Nephron progenitor cell (in vitro differentiated cells): ENCODE results near the gene ATG7.

ENCODE experiments used
- DNase-seq: peaks from one replicate; pipeline ENCODE4 v3.0.0; 2021
- H3K27ac Mint-ChIP-seq: 2 replicates; pipeline ENCODE4 v1.8.0; 2021; ENCODE audit warnings: mild to moderate bottlenecking, moderate library complexity, mixed read lengths
- H3K27me3 Mint-ChIP-seq: 2 replicates; pipeline ENCODE4 v1.8.0; 2021; ENCODE audit warnings: mild to moderate bottlenecking, low read depth, mixed read lengths; ENCODE audit not compliant: poor library complexity
- H3K36me3 Mint-ChIP-seq: 2 replicates; pipeline ENCODE4 v1.8.0; 2021; ENCODE audit warnings: low read depth, mixed read lengths
- H3K4me1 Mint-ChIP-seq: 2 replicates; pipeline ENCODE4 v1.8.0; 2021; ENCODE audit warnings: mixed read lengths
- H3K4me3 Mint-ChIP-seq: 2 replicates; pipeline ENCODE4 v1.8.0; 2021; ENCODE audit warnings: mild to moderate bottlenecking, moderate library complexity, mixed read lengths
- H3K9me3 Mint-ChIP-seq: 2 replicates; pipeline ENCODE4 v1.8.0; 2021; ENCODE audit warnings: mild to moderate bottlenecking, moderate library complexity, mixed read lengths
- TF ChIP-seq, protein P1 (sequence below): fragments of 200-600 bp; sonication (generic); IDR thresholded peaks from 2 replicates; pipeline ENCODE4 v1.5.0; 2021; ENCODE audit warnings: antibody characterized with exemption

ATG7 gene

DNA sequence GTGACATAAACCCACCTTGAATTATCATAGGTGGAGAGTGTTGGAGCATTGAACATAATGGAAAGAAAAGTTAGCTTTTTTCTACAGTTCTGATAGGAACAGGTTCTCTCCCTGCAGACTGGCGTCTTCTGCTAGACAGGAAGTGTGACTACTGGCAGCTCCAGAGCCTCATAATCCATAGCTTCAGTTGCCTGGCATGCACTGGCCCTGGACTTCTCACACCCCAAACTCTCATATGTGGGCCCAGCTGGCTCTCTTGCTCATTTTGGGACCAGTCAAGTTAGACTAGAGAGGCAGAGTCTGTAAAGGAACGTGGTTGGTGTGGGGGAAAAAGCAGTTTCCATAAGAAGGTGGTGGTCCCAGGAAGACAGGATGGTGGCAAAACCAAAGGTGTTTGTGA lies 191.4 kb downstream of the ATG7 start:
- no peaks in the 10 kb centered on the region for H3K9me3 Mint-ChIP-seq
- peaks cover 1% of the 10 kb centered on the region for H3K27me3 Mint-ChIP-seq
- DNase-seq = no peak
- H3K4me3 Mint-ChIP-seq = no peak overlapping the region
- H3K4me1 Mint-ChIP-seq = peaks cover 21% of the 10 kb centered on the region
- TF ChIP-seq, protein P1, sequence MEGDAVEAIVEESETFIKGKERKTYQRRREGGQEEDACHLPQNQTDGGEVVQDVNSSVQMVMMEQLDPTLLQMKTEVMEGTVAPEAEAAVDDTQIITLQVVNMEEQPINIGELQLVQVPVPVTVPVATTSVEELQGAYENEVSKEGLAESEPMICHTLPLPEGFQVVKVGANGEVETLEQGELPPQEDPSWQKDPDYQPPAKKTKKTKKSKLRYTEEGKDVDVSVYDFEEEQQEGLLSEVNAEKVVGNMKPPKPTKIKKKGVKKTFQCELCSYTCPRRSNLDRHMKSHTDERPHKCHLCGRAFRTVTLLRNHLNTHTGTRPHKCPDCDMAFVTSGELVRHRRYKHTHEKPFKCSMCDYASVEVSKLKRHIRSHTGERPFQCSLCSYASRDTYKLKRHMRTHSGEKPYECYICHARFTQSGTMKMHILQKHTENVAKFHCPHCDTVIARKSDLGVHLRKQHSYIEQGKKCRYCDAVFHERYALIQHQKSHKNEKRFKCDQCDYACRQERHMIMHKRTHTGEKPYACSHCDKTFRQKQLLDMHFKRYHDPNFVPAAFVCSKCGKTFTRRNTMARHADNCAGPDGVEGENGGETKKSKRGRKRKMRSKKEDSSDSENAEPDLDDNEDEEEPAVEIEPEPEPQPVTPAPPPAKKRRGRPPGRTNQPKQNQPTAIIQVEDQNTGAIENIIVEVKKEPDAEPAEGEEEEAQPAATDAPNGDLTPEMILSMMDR = no peak
- no peak overlapping the region for H3K27ac Mint-ChIP-seq
- no peaks in the 10 kb centered on the region for H3K36me3 Mint-ChIP-seq

DNA sequence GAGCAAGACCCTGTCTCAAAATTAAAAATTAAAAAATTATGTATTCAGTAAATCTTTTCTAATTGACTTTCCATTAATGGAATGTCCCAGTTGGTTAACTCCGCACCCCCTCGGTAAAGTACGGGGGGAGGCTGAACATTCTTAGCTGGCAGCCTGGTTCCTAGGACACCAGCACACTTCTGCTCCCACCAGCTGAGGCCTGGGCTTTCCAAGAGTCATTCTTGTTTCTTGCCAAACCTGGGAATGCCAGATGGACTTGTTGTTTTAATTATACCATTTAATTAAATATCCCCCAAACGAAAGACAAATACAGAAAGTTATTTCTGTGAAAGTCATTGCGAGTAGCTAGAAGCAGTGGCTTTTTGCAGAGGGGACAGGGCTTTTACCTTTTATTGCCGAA lies 192.2 kb downstream of the ATG7 start:
- DNase-seq = no peak
- Mint-ChIP-seq H3K27ac (no peak overlapping the region), H3K4me3 (no peak overlapping the region), H3K9me3 (no peaks in the 10 kb centered on the region), H3K36me3 (no peaks in the 10 kb centered on the region), H3K4me1 (peaks cover 16% of the 10 kb centered on the region), H3K27me3 (peaks cover 4% of the 10 kb centered on the region)
- TF ChIP-seq, protein P1 = no peak

DNA sequence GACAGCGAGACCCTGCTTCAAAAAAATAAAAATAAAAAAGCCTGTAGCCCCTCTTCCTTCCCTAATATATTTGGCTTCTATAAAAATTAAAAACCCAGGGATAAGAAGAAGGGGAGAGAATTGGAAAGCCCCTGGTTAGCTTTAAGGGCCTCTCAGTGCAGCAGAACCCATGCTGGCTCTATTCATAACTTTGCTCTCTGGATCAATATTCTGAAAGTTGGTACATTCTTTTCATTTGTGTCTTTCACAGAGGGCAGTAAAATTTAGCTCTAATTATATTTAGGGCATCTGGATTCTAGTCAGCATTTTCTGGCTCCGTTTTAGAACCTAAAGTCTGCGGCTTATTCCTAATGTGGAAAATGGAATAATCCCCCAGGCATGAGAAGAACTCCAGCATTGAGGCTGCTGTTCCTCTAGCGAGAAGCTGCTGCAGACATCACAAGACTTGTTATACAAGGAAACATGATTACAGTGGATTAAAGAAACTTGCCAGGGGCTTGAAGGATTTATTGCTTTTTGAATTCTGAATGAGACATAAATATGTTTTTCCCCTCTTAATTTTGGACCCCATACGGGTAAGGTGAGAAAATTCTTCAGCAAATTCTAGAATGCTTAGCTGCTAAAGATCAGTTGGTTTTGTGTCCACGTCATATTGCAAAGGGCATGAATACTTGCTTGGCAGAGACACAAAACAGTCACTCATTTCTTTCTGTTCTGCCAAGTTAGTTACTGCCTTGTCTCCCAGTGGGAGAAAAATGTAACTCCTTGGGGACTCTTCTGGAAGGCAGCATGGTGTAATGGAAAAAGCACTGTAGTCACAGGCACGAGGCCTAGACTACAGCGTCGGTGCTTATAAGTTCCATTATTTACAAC lies 193.8 kb downstream of the ATG7 start:
- H3K36me3 Mint-ChIP-seq = no peaks in the 10 kb centered on the region
- DNase-seq = no peak
- H3K27ac Mint-ChIP-seq = no peak overlapping the region
- H3K4me1 Mint-ChIP-seq = peaks cover 16% of the 10 kb centered on the region
- no peaks in the 10 kb centered on the region for H3K9me3 Mint-ChIP-seq
- no peak overlapping the region for H3K4me3 Mint-ChIP-seq
- H3K27me3 Mint-ChIP-seq = peaks cover 4% of the 10 kb centered on the region
- TF ChIP-seq, protein P1 = no peak

DNA sequence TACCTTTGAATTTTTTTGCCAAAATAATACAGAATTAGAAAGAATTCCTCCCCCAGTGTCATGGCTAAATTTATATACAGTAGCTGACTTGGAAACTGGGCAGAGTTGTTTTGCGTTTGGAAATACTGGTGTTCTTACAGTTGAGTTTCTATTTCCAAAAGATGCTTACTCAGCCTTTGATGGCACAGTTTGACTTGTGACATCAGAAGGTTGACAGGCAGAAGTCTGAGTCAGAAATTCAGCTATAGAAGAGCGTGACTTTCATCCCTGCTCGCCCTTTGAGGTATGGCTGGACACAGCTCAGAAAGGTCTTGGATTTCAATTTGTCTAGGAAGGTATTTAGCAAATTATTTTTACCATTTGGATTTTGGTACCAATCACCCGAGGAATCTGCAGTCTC lies 195.7 kb downstream of the ATG7 start:
- TF ChIP-seq, protein P1 = no peak
- H3K27me3 Mint-ChIP-seq = peaks cover 4% of the 10 kb centered on the region

DNA sequence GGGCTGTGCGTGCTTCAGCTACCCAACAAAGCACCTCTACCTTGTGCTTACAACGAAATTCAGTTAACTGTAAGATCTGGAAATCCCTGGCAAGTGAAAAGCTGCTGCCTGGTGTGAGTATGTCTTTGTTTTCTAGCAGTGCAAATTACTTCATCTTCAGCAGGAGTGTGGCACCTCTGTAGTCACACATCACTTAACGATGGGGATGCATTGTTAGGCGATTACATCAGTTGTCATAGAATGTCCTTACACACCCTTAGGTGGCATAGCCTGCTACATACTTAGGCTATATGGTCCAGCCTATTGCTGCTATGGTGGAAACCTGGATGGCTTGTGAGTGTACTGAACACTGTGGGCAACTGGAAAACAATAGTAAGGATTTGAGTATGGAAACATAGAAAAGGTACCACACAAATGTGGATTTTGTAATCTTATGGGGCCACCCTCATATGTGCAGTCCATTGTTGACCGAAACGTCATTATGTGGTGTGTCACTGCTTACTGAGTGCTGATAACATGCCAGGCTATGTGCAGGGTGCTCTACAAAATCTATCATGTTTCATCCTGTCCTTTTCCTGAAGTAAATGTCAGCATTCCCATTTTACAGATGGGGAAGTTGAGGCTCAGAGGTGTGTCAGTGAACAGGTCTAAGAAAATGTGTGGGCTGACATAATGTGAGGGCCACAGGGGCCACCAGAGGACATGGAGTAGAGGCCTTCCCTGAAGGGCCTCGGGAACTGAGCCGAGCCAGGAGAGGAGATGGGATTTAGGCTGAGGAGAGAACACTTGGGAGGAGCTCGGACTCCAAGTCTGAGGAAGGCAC lies 198.0 kb downstream of the ATG7 start:
- TF ChIP-seq, protein P1 = no peak
- Mint-ChIP-seq H3K27ac (no peak overlapping the region), H3K9me3 (no peaks in the 10 kb centered on the region), H3K36me3 (no peaks in the 10 kb centered on the region), H3K27me3 (peaks cover 4% of the 10 kb centered on the region), H3K4me3 (no peak overlapping the region), H3K4me1 (peaks cover 11% of the 10 kb centered on the region)
- DNase-seq = no peak

More for the DNA sequence above, 195.7 kb downstream of the ATG7 start:
- H3K4me1 Mint-ChIP-seq = peaks cover 11% of the 10 kb centered on the region
- no peaks in the 10 kb centered on the region for H3K9me3 Mint-ChIP-seq
- no peak for DNase-seq
- H3K27ac Mint-ChIP-seq = no peak overlapping the region
- H3K4me3 Mint-ChIP-seq = no peak overlapping the region
- H3K36me3 Mint-ChIP-seq = no peaks in the 10 kb centered on the region
